ENCODE measurements around the gene SH3RF1. TPM values are rescaled to one million over a fixed set of nuclear protein-coding genes. Genes with fewer than 3 reads are reported as not detected.

The SH3RF1 gene
- total RNA-seq, 1 experiment from 2014 or later: 59.5 TPM

- no peaks in the 10 kb centered on the region for H3K36me3 ChIP-seq (ENCODE audit: control insufficient read depth in 1 of 2, insufficient read depth in 2 of 2, low read length in 2 of 2)
- no peaks in the 10 kb centered on the region for H3K79me2 ChIP-seq (ENCODE audit: insufficient read depth, low read length)
- no TSS peak for BruUV-seq (replicated peaks)
- no peak overlapping the region for H3K9ac ChIP-seq (ENCODE audit: low read length)
- H3K4me2 ChIP-seq (ENCODE audit: low read length): no peak overlapping the region
- H2AFZ ChIP-seq (ENCODE audit: low read depth, low read length, poor library complexity, severe bottlenecking): no peak overlapping the region
- no peaks in the 10 kb centered on the region for H3K4me1 ChIP-seq (ENCODE audit: control insufficient read depth in 1 of 2, insufficient read depth in 2 of 2, low read length in 2 of 2)
- ATAC-seq (no peak), DNase-seq (ENCODE audit: low read depth, low spot score) (no peak)
- ChIA-PET RAD21 (ENCODE audit: low non-redundant PET in 1 of 2, low total read pairs in 2 of 2, uncharacterized antibody in 2 of 2, unreplicated experiment in 2 of 2) (no interaction called here), CTCF (no interaction called here), POLR2A (interaction anchor here (1.7 kb wide), 1 partner anchor 11 kb away, joined by 5 read pairs; no protein-coding TSS in a partner anchor)
- no peak overlapping the region for H3K27ac ChIP-seq (ENCODE audit: low read depth, low read length)
- H3K9me2 ChIP-seq (ENCODE audit: insufficient read depth): no peaks in the 10 kb centered on the region
- TF ChIP-seq RAD21 (IDR thresholded peaks at IDR 0.05; ENCODE audit: low read depth) (no peak), CBX3 (IDR thresholded peaks at IDR 0.05; ENCODE audit: low read depth) (no peak), CEBPB (IDR thresholded peaks at IDR 0.05; ENCODE audit: low read depth) (no peak), ZBTB33 (IDR thresholded peaks at IDR 0.05; ENCODE audit: extremely low read depth, insufficient replicate concordance, low read length) (no peak), ELF1 (IDR thresholded peaks at IDR 0.05; ENCODE audit: borderline replicate concordance, low read depth) (no peak), CTCF (IDR thresholded peaks at IDR 0.05 in 2 of 3, conservative IDR thresholded peaks at IDR 0.05 in 1 of 3; ENCODE audit: borderline replicate concordance in 1 of 3, insufficient read depth in 1 of 3, low read depth in 2 of 3, low read length in 2 of 3) (no peak), SP1 (IDR thresholded peaks at IDR 0.05; ENCODE audit: low read depth) (no peak), POLR2AphosphoS5 (IDR thresholded peaks at IDR 0.05; ENCODE audit: low read depth, low read length) (no peak), JUND (IDR thresholded peaks at IDR 0.05) (no peak), ZFX (IDR thresholded peaks at IDR 0.05) (no peak), EZH2 (IDR thresholded peaks at IDR 0.05) (no peak), YY1 (IDR thresholded peaks at IDR 0.05; ENCODE audit: extremely low read depth, insufficient replicate concordance, low read depth, low read length) (no peak)
- intact Hi-C loops (cut with micrococcal nuclease): no loop called here
- H3K27me3 ChIP-seq (ENCODE audit: insufficient read depth, low read length): no peaks in the 10 kb centered on the region
- no peaks in the 10 kb centered on the region for H4K20me1 ChIP-seq (ENCODE audit: insufficient read depth)
- no peaks in the 10 kb centered on the region for H3K9me3 ChIP-seq (ENCODE audit: control insufficient read depth in 1 of 2, insufficient read depth in 1 of 2, low read depth in 1 of 2, low read length in 2 of 2)
- no peak overlapping the region for H3K4me3 ChIP-seq (replicated peaks in 1 of 2; ENCODE audit: low read depth in 1 of 2, low read length in 2 of 2)
Observed at GRCh38 chr4:169044714-169045447, 225.9 kb downstream of the SH3RF1 start.
